Endothelial cell of umbilical vein (primary cell): Measurements from ENCODE around the gene EPHB6. TPM values are rescaled to one million over a fixed set of nuclear protein-coding genes. Genes with fewer than 3 reads are reported as not detected.

Source experiments
- BruUV-seq: library from RNA; stranded (reverse); fragments of 400-500 nt; replicated peaks from 2 replicates; lab custom pipeline; 2021; lab: Mats Ljungman, UMichigan
- CTCF ChIA-PET: fragments of 300-600, 350-600 bp; sonication (Branson Sonifier 250); formaldehyde crosslinking; loops from one replicate; lab custom pipeline; 2021; ENCODE audit warnings: antibody characterized with exemption, inconsistent platforms; lab: Charles Lee
- POLR2A ChIA-PET: fragments of 300-600, 350-600 bp; sonication (Branson Sonifier 250); formaldehyde crosslinking; loops from one replicate; lab custom pipeline; 2021; ENCODE audit warnings: antibody characterized with exemption, inconsistent platforms; lab: Charles Lee
- DNase-seq: peaks from one replicate; pipeline ENCODE4 v3.0.0-alpha.2; 2011; ENCODE audit warnings: low read depth, low spot score
- FAIRE-seq: peaks from 2 replicates; lab custom pipeline; 2011; peaks lifted over from hg19 to GRCh38; lab: Jason Lieb, UNC
- H2AFZ ChIP-seq: 2 replicates; pipeline ENCODE4 v1.6.0; 2012; ENCODE audit warnings: low read depth, low read length, control low read depth, inconsistent platforms
- H3K27ac ChIP-seq: 2 replicates; pipeline ENCODE4 v1.5.1; 2011; ENCODE audit warnings: low read depth, mild to moderate bottlenecking, control low read depth, low read length, moderate library complexity; ENCODE audit not compliant: insufficient read depth
- H3K27me3 ChIP-seq, 2 experiments: 2 replicates each; pipeline versions ENCODE4 v1.6.0 to v1.6.1; 2011; ENCODE audit warnings: low read length in 2 of 2, mixed read lengths in 1 of 2; ENCODE audit not compliant: control insufficient read depth in 2 of 2, insufficient read depth in 2 of 2
- H3K36me3 ChIP-seq, 2 experiments: 2 replicates in 1 of 2; 3 replicates in 1 of 2; pipeline ENCODE4 v1.5.1; 2011; ENCODE audit warnings: low read length in 2 of 2, mild to moderate bottlenecking in 1 of 2, moderate library complexity in 1 of 2; ENCODE audit not compliant: control insufficient read depth in 2 of 2, insufficient read depth in 2 of 2; ENCODE audit errors: extremely low read depth in 1 of 2
- H3K4me1 ChIP-seq: 3 replicates; pipeline ENCODE4 v1.5.1; 2011; ENCODE audit warnings: mild to moderate bottlenecking, low read length; ENCODE audit not compliant: control insufficient read depth, insufficient read depth; ENCODE audit errors: extremely low read depth
- H3K4me2 ChIP-seq: 2 replicates; pipeline ENCODE4 v1.6.1; 2011; ENCODE audit warnings: low read length, control low read depth, mixed read lengths; ENCODE audit not compliant: insufficient read depth
- H3K4me3 ChIP-seq, 3 experiments: fragments of 200-600 bp in 1 of 3; sonication (generic), shearing (Covaris generic) in 1 of 3; replicated peaks in 1 of 3; 2 replicates each; pipeline ENCODE4 v1.5.1; 2011 to 2016; ENCODE audit warnings: control low read depth in 3 of 3, low read length in 3 of 3, mild to moderate bottlenecking in 2 of 3, inconsistent platforms in 1 of 3, low read depth in 1 of 3, moderate library complexity in 1 of 3; ENCODE audit not compliant: insufficient read depth in 1 of 3
- H3K79me2 ChIP-seq: 2 replicates; pipeline ENCODE4 v1.6.0; 2012; ENCODE audit warnings: low read length, inconsistent platforms; ENCODE audit not compliant: control insufficient read depth, insufficient read depth
- H3K9ac ChIP-seq: replicated peaks from 2 replicates; pipeline ENCODE3; 2011; ENCODE audit warnings: low read length, control low read depth; ENCODE audit not compliant: insufficient read depth; ENCODE audit errors: extremely low read depth
- H3K9me1 ChIP-seq: replicated peaks from 3 replicates; pipeline ENCODE4 v1.6.0; 2011; ENCODE audit warnings: mild to moderate bottlenecking, low read length; ENCODE audit not compliant: control insufficient read depth, insufficient read depth; ENCODE audit errors: extremely low read depth
- H3K9me3 ChIP-seq: replicated peaks from 2 replicates; pipeline ENCODE4 v1.5.1; 2012; ENCODE audit warnings: low read length, inconsistent platforms; ENCODE audit not compliant: control insufficient read depth, insufficient read depth
- H4K20me1 ChIP-seq: replicated peaks from 2 replicates; pipeline ENCODE3; 2011; ENCODE audit warnings: mild to moderate bottlenecking, low read length; ENCODE audit not compliant: control insufficient read depth, insufficient read depth; ENCODE audit errors: extremely low read depth
- EZH2 ChIP-seq: IDR thresholded peaks from 2 replicates; pipeline ENCODE4 v1.6.1; 2012; ENCODE audit warnings: borderline replicate concordance, low read depth, mild to moderate bottlenecking, moderate library complexity, low read length, inconsistent platforms; ENCODE audit not compliant: severe bottlenecking
- FOS ChIP-seq: IDR thresholded peaks from 2 replicates; pipeline ENCODE4 v1.6.1; 2011; ENCODE audit warnings: mild to moderate bottlenecking, low read length, moderate library complexity, borderline replicate concordance; ENCODE audit not compliant: insufficient read depth
- GATA2 ChIP-seq: IDR thresholded peaks from 2 replicates; pipeline ENCODE4 v1.7.0; 2011; ENCODE audit warnings: low read depth, mild to moderate bottlenecking, moderate library complexity, mixed read lengths, low read length; ENCODE audit not compliant: insufficient read length, insufficient read depth
- JUN ChIP-seq: IDR thresholded peaks from 2 replicates; pipeline ENCODE4 v1.6.1; 2011; ENCODE audit warnings: borderline replicate concordance, low read depth; ENCODE audit not compliant: insufficient read length, insufficient read depth
- MYC ChIP-seq: IDR thresholded peaks from one replicate; pipeline ENCODE4 v1.6.1; 2011; ENCODE audit warnings: mild to moderate bottlenecking, low read depth, low read length
- POLR2A ChIP-seq: IDR thresholded peaks from 2 replicates; pipeline ENCODE4 v1.6.1; 2012; ENCODE audit warnings: low read depth, mild to moderate bottlenecking, control low read depth, low read length
- POLR2AphosphoS5 ChIP-seq: IDR thresholded peaks from 2 replicates; pipeline ENCODE4 v1.6.1; 2012; ENCODE audit warnings: low read depth, mild to moderate bottlenecking, control low read depth, low read length, moderate library complexity; ENCODE audit not compliant: insufficient read depth
- dilution Hi-C: fragments of 300-500 bp; cut with MboI; formaldehyde crosslinking; loops from one replicate; pipeline ENCODE4 v1.15.0; 2019; ENCODE audit warnings: low sequenced_read_pairs; ENCODE audit not compliant: extremely low pct_ligation_motif_present
- intact Hi-C: fragments of 100-400 bp; cut with micrococcal nuclease; formaldehyde crosslinking; loops from one replicate; pipeline ENCODE4 v1.10.0; 2022
- polyA plus RNA-seq, 4 experiments: library from polyadenylated mRNA; depleted of rRNA in 3 of 4; stranded (reverse) in 3 of 4; unstranded in 1 of 4; fragments of >200 nt; gene quantifications; 2 replicates each; pipeline versions ENCODE4 v1.2.1 to v1.2.3, GENCODE V29; 2011 to 2012; ENCODE audit warnings: missing spikeins in 1 of 4
- total RNA-seq: library from RNA; stranded (reverse); gene quantifications from 2 replicates; pipeline ENCODE4 v1.2.3, GENCODE V29; 2021
- TF ChIP-seq, protein P1 (sequence below), 2 donors: IDR thresholded peaks; 1 replicate in 1 of 2; 2 replicates in 1 of 2; pipeline ENCODE4 v1.5.1; 2011; ENCODE audit warnings: low read length in 2 of 2, mild to moderate bottlenecking in 2 of 2, moderate library complexity in 2 of 2, control low read depth in 1 of 2, inconsistent platforms in 1 of 2, low read depth in 1 of 2; ENCODE audit not compliant: insufficient read depth in 1 of 2; ENCODE audit errors: extremely low read depth in 1 of 2
- TF ChIP-seq, protein P2 (sequence below): IDR thresholded peaks from 2 replicates; pipeline ENCODE4 v1.6.1; 2011; ENCODE audit not compliant: insufficient read depth, insufficient read length

Gene EPHB6
- total and polyA plus RNA-seq, 2 donors (not counting 3 experiments of a cell fraction or from before 2014, with no cell fraction given): 0.86 to 2.9 TPM

DNA sequence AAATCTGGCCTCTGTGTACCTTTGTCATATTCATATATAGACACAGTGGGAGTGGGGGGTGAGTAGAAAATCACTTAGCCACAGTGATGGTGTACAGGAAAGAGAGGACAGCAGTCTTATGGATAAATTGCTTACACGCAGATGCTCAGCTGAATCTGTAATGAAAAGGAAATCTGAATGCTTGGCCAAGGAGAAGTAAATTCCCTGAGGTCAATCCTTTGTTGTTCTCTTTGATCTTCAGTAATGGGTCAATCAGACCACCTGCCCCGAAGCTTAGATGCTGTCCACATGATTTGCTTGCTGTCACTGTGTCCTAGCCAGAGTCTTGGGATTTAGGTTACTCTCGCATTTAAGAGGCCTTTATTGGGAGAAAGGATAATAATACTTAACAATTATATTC is 18.4 kb upstream of the EPHB6 start:
- Histone ChIP-seq H2AFZ (no peak overlapping the region), H3K9me3 (no peaks in the 10 kb centered on the region), H3K36me3 (no peaks in the 10 kb centered on the region), H3K9me1 (no peaks in the 10 kb centered on the region), H3K79me2 (no peaks in the 10 kb centered on the region), H3K27me3 (no peaks in the 10 kb centered on the region), H3K27ac (no peak overlapping the region), H3K9ac (no peak overlapping the region), H3K4me1 (no peaks in the 10 kb centered on the region), H3K4me2 (no peak overlapping the region), H3K4me3 (no peak overlapping the region), H4K20me1 (no peaks in the 10 kb centered on the region)
- ChIA-PET POLR2A (no interaction called here), CTCF (interaction anchor here (0.9 to 1.9 kb wide), 3 partner anchors 15 to 278 kb away, joined by 3 to 6 read pairs (median 5); no protein-coding TSS in a partner anchor)
- dilution Hi-C loops (no loop called here), intact Hi-C loops (no loop called here)
- BruUV-seq: no TSS peak
- no peak for TF ChIP-seq JUN
- no peak for TF ChIP-seq POLR2AphosphoS5
- no peak for TF ChIP-seq FOS
- no peak for TF ChIP-seq MYC
- TF ChIP-seq, protein P1, sequence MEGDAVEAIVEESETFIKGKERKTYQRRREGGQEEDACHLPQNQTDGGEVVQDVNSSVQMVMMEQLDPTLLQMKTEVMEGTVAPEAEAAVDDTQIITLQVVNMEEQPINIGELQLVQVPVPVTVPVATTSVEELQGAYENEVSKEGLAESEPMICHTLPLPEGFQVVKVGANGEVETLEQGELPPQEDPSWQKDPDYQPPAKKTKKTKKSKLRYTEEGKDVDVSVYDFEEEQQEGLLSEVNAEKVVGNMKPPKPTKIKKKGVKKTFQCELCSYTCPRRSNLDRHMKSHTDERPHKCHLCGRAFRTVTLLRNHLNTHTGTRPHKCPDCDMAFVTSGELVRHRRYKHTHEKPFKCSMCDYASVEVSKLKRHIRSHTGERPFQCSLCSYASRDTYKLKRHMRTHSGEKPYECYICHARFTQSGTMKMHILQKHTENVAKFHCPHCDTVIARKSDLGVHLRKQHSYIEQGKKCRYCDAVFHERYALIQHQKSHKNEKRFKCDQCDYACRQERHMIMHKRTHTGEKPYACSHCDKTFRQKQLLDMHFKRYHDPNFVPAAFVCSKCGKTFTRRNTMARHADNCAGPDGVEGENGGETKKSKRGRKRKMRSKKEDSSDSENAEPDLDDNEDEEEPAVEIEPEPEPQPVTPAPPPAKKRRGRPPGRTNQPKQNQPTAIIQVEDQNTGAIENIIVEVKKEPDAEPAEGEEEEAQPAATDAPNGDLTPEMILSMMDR (IDR thresholded peaks at IDR 0.05; ENCODE audit: extremely low read depth in 1 of 2, insufficient read depth in 1 of 2, low read depth in 1 of 2, low read length in 2 of 2): no peak
- TF ChIP-seq, protein P2, sequence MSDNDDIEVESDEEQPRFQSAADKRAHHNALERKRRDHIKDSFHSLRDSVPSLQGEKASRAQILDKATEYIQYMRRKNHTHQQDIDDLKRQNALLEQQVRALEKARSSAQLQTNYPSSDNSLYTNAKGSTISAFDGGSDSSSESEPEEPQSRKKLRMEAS: no peak
- TF ChIP-seq GATA2: no peak
- TF ChIP-seq EZH2: no peak
- TF ChIP-seq POLR2A: no peak
- no peak for FAIRE-seq
- no peak for DNase-seq
